Pancreas (tissue), 10 donors: ENCODE data around the gene PRKCZ. TPM values are rescaled to one million over a fixed set of nuclear protein-coding genes. Genes with fewer than 3 reads are reported as not detected.

Source experiments
- ATAC-seq, 4 donors: fragments of 200-7000 bp; cut with Tn5 transposase; one replicate each; pipeline versions ENCODE4 v1.8.0 to v1.9.1; 2020; ENCODE audit warnings: mild to moderate bottlenecking in 4 of 4, moderate library complexity in 4 of 4
- DNase-seq, 6 donors: peaks; one replicate each; pipeline ENCODE4 v3.0.0-alpha.2; 2020
- FAIRE-seq: peaks from 2 replicates; lab custom pipeline; 2012; peaks lifted over from hg19 to GRCh38; lab: Jason Lieb, UNC
- H3K27ac ChIP-seq, 4 donors: fragments of 200-600 bp; sonication (generic); 1 replicate in 3 of 4; 2 replicates in 1 of 4; pipeline versions ENCODE4 v1.5.0 to v1.8.0; 2020
- H3K27me3 ChIP-seq, 4 donors: fragments of 200-600 bp; one replicate each; pipeline ENCODE4 v1.8.0; 2021
- H3K36me3 ChIP-seq, 3 donors: fragments of 200-600 bp; sonication (generic) in 1 of 3; one replicate each; pipeline versions ENCODE4 v1.5.0 to v1.8.0; 2020 to 2021
- H3K4me1 ChIP-seq, 3 donors: fragments of 200-600 bp; one replicate each; pipeline ENCODE4 v1.8.0; 2021
- H3K4me3 ChIP-seq, 4 donors: fragments of 200-600 bp; sonication (generic) in 2 of 4; one replicate each; pipeline versions ENCODE4 v1.5.0 to v1.8.0; 2020 to 2021
- H3K9me3 ChIP-seq, 4 donors: fragments of 200-600 bp; one replicate each; pipeline ENCODE4 v1.8.0; 2021
- WGBS, 2 donors: extraction: QIAGEN DNeasy Blood & Tissue Kit; methylation state at CpG; one replicate each; pipeline ENCODE4 v1.1.7; 2013; 5-methylcytosine and 5-hydroxymethylcytosine counted together
- intact Hi-C, 3 donors: fragments of 100-400 bp; cut with DNase I; formaldehyde crosslinking; loops; one replicate each; pipeline versions ENCODE4 v1.11.1 to v1.14.2; 2022
- polyA plus RNA-seq, 2 donors: library from polyadenylated mRNA; stranded (reverse); fragments of 200-250 nt; gene quantifications; one replicate each; pipeline ENCODE4 v1.2.3, GENCODE V29; 2013
- total RNA-seq, 6 donors: library from RNA; stranded (reverse); fragmentation: NEBNext Ultra II Directional in 4 of 6; extraction: Animal tissue kit (Norgen Biotek cat#: 25700) in 4 of 6; gene quantifications; one replicate each; pipeline versions ENCODE4 v1.2.1 to v1.2.4, GENCODE V29; 2021 to 2023
- TF ChIP-seq, protein P1 (sequence below), 4 donors: fragments of 200-600 bp; sonication (generic) in 3 of 4; IDR thresholded peaks; one replicate each; pipeline versions ENCODE4 v1.5.0 to v1.8.0; 2021; ENCODE audit warnings: antibody characterized with exemption in 4 of 4
- donor health status: healthy with polysubstance abuse.
- donor health status: DM: no; HTN: no; CAD: no; lungs with moderate emphysema.
- donor health status: DM: no; HTN: no; CAD: no.
- donor health status: control.
- donor health status: control.
- donor health status: Bipolar disorder and iron deficiency.
- donor health status: DM: yes; HTN: yes; CAD: no.
- donor health status: DM: no; HTN: no; CAD: no.
- donor health status: DM: no; HTN: no; CAD: no.
- donor health status: DM: yes; HTN: yes; CAD: no.

PRKCZ gene
- total and polyA plus RNA-seq, 8 donors, result 9.8 to 27.4 (median 17.1) TPM

DNA sequence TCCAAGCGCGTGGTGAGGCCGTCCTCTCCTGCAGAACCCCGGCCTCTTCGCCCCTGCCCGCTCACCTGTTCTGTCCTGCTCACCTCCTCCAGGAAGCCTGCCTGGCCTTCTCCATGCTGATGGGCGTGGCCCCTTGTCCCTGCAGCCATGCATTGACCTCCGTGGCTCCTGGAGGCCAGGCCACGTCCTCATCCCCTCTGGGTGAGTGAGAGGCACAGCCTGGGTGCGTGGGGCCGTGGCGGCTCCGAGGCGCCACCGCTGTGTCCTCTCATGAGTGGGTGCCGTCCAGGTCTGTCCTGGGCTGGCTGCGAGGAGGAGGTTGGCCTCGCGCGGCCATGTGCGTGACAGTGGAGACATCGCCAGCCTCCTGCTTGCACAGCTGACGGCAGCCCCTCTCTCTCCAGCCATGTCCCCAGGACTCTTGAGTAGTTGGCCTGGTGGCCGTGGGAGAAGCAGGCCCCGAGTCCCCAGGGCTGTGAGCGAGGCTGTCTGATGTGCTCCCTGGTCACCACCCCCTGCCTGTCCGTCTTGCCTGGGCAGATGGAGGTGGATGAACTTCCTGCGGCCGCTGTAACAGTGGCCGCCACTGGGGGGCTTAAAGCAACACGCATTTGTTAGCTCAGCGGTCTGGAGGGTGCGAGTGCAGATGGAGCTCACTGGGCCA lies 58.1 kb downstream of the PRKCZ start:
- Histone ChIP-seq H3K9me3 (no peaks in the 10 kb centered on the region), H3K4me3 (no peak overlapping the region), H3K4me1 (peaks cover 0 to 15% (median 0%) of the 10 kb centered on the region in 3 donors), H3K36me3 (no peaks in the 10 kb centered on the region), H3K27me3 (no peaks in the 10 kb centered on the region), H3K27ac (no peak overlapping the region)
- intact Hi-C loops, result no loop called here
- DNase-seq (peak in 2 of 6 donors; percentile 30 to 59), ATAC-seq (no peak), FAIRE-seq (no peak)
- 90 to 92% methylated on average over 33 of the region's 33 CpGs for WGBS, 2 donors
- TF ChIP-seq, protein P1, sequence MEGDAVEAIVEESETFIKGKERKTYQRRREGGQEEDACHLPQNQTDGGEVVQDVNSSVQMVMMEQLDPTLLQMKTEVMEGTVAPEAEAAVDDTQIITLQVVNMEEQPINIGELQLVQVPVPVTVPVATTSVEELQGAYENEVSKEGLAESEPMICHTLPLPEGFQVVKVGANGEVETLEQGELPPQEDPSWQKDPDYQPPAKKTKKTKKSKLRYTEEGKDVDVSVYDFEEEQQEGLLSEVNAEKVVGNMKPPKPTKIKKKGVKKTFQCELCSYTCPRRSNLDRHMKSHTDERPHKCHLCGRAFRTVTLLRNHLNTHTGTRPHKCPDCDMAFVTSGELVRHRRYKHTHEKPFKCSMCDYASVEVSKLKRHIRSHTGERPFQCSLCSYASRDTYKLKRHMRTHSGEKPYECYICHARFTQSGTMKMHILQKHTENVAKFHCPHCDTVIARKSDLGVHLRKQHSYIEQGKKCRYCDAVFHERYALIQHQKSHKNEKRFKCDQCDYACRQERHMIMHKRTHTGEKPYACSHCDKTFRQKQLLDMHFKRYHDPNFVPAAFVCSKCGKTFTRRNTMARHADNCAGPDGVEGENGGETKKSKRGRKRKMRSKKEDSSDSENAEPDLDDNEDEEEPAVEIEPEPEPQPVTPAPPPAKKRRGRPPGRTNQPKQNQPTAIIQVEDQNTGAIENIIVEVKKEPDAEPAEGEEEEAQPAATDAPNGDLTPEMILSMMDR (IDR thresholded peaks at IDR 0.05), result no peak

- WGBS, 2 donors, result 79 to 84% methylated on average over 28 of the region's 28 CpGs
- H3K27ac ChIP-seq, result no peak overlapping the region
- H3K36me3 ChIP-seq, result no peaks in the 10 kb centered on the region
- peak in 1 of 6 donors; percentile 10 for DNase-seq
- FAIRE-seq, result no peak
- H3K4me3 ChIP-seq, result no peak overlapping the region
- TF ChIP-seq, protein P1 (IDR thresholded peaks at IDR 0.05), result no peak
- H3K4me1 ChIP-seq, result peaks cover 0 to 8% (median 0%) of the 10 kb centered on the region in 3 donors
- intact Hi-C loops, result no loop called here
- ATAC-seq, result no peak
- no peaks in the 10 kb centered on the region for H3K9me3 ChIP-seq
- no peaks in the 10 kb centered on the region for H3K27me3 ChIP-seq
Measured at GRCh38 chr1:2108877-2109580, 58.8 kb downstream of the PRKCZ start.

DNA sequence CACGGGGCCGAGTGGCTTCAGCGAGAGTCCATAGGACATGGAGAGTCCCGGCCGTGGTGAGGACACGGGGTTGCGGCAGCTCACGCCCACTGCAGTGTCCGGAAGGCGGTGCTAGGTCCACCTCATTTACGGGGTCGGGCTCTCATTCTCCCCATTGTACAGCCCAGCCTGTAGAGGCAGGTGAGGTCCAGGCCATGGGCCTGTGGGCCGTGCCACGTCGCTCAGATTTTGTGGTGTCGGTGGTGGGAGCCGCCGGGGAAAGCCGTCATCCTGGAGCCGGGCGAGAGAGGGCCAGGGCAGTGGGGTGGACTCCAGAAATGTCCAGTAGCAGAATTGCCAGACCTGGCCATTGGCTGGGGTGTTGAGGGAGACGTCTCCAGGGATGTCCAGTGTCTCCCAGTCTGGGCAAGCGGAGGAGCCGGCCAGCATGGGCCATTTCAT lies 59.4 kb downstream of the PRKCZ start:
- FAIRE-seq (no peak), ATAC-seq (no peak)

DNA sequence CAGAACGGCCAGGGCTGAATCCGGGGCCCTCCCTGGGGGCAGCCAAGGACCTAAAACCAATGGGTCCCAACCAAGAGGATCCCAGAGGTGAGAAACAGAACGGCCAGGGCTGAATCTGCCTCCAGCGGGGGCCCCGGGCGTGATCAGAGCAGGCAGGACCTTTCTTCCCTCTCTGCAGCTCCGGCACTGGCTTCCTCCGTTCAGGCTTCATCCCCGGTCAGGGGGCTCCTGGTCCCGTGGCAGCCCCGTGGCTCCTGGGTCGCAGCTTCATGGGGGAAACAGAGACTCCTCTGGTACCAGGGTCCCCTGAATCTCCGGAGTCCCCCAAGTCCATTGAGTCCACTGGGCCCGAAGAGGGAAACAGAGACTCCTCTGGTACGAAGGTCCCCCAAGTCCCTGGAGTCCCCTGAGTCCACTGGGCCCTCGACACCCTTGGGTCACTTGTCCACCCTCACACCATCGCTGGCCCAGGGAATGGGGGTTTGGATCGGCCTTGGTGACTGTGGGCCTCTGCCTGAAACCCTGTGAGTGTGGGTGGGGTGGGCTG lies 60.1 kb downstream of the PRKCZ start:
- intact Hi-C loops, result no loop called here
- Histone ChIP-seq H3K27ac (no peak overlapping the region), H3K4me1 (no peaks in the 10 kb centered on the region), H3K27me3 (no peaks in the 10 kb centered on the region), H3K36me3 (no peaks in the 10 kb centered on the region), H3K9me3 (no peaks in the 10 kb centered on the region), H3K4me3 (no peak overlapping the region)
- WGBS, 2 donors, result 94 to 95% methylated on average over 16 to 17 of the region's 18 CpGs
- TF ChIP-seq, protein P1 (IDR thresholded peaks at IDR 0.05), result no peak
- peak in 2 of 6 donors; percentile 15 to 53 for DNase-seq
- ATAC-seq, result no peak
- FAIRE-seq, result no peak

More for the DNA sequence above, 59.4 kb downstream of the PRKCZ start:
- intact Hi-C loops, result no loop called here
- Histone ChIP-seq H3K27ac (no peak overlapping the region), H3K9me3 (no peaks in the 10 kb centered on the region), H3K4me3 (no peak overlapping the region), H3K27me3 (no peaks in the 10 kb centered on the region), H3K36me3 (no peaks in the 10 kb centered on the region), H3K4me1 (peaks cover 0 to 5% (median 0%) of the 10 kb centered on the region in 3 donors)
- 92% methylated on average over 24 of the region's 24 CpGs for WGBS, 2 donors
- TF ChIP-seq, protein P1 (IDR thresholded peaks at IDR 0.05), result no peak
- peak in 2 of 6 donors; percentile 8 to 59 for DNase-seq
